Endodermal cell (in vitro differentiated cells): Measurements from ENCODE around the gene SORCS1. TPM values are rescaled to one million over a fixed set of nuclear protein-coding genes. Genes with fewer than 3 reads are reported as not detected.

ENCODE experiments used
- DNase-seq: peaks from one replicate; pipeline ENCODE4 v3.0.0-alpha.2; 2017
- H3K27ac ChIP-seq: 2 replicates; pipeline ENCODE4 v1.5.1; 2013; ENCODE audit warnings: mild to moderate bottlenecking, low read depth, low read length, moderate library complexity
- H3K27me3 ChIP-seq: 2 replicates; pipeline ENCODE4 v1.6.1; 2013; ENCODE audit warnings: mild to moderate bottlenecking, low read length, moderate library complexity; ENCODE audit not compliant: insufficient read depth, control insufficient read depth, poor library complexity, severe bottlenecking
- H3K36me3 ChIP-seq: 2 replicates; pipeline ENCODE4 v1.7.0; 2013; ENCODE audit warnings: mild to moderate bottlenecking, low read length, moderate library complexity; ENCODE audit not compliant: control insufficient read depth, insufficient read depth
- H3K4me1 ChIP-seq: one replicate; pipeline ENCODE4 v1.7.0; 2013; ENCODE audit warnings: low read length; ENCODE audit not compliant: control insufficient read depth, insufficient read depth
- H3K4me3 ChIP-seq: 2 replicates; pipeline ENCODE4 v1.5.1; 2013; ENCODE audit warnings: mild to moderate bottlenecking, low read length, moderate library complexity
- H3K9ac ChIP-seq: 2 replicates; pipeline ENCODE4 v1.6.1; 2013; ENCODE audit warnings: mild to moderate bottlenecking, low read length, moderate library complexity; ENCODE audit not compliant: poor library complexity, severe bottlenecking; ENCODE audit errors: extremely low read depth
- H3K9me3 ChIP-seq: 2 replicates; pipeline ENCODE4 v1.6.1; 2013; ENCODE audit warnings: mild to moderate bottlenecking, low read length, moderate library complexity; ENCODE audit not compliant: control insufficient read depth
- H3K27ac Mint-ChIP-seq: 2 replicates; pipeline ENCODE4 v1.8.0; 2020; ENCODE audit warnings: mixed read lengths
- H3K27me3 Mint-ChIP-seq: 2 replicates; pipeline ENCODE4 v1.8.0; 2021; ENCODE audit warnings: mild to moderate bottlenecking, mixed read lengths; ENCODE audit not compliant: insufficient read depth
- H3K36me3 Mint-ChIP-seq: 2 replicates; pipeline ENCODE4 v1.8.0; 2020; ENCODE audit warnings: low read depth, mixed read lengths
- H3K4me1 Mint-ChIP-seq: 2 replicates; pipeline ENCODE4 v1.8.0; 2020; ENCODE audit warnings: mixed read lengths
- H3K4me3 Mint-ChIP-seq: 2 replicates; pipeline ENCODE4 v1.8.0; 2020; ENCODE audit warnings: mild to moderate bottlenecking, moderate library complexity, mixed read lengths
- H3K9me3 Mint-ChIP-seq: 2 replicates; pipeline ENCODE4 v1.8.0; 2020; ENCODE audit warnings: mild to moderate bottlenecking, mixed read lengths
- WGBS, 2 experiments: methylation state at CpG; one replicate each; pipeline versions ENCODE4 v1.1.5 to v1.1.7; 2013; ENCODE audit warnings: missing lambda C conversion rate in 2 of 2, mixed read lengths in 1 of 2; ENCODE audit not compliant: insufficient coverage in 1 of 2, insufficient read length in 1 of 2; 5-methylcytosine and 5-hydroxymethylcytosine counted together
- total RNA-seq, 2 donors: library from RNA; stranded (reverse); fragmentation: NEBNext Ultra II Directional in 1 of 2; extraction: Animal tissue kit (Norgen Biotek cat#: 25700) in 1 of 2; gene quantifications; 2 replicates in 1 of 2; 3 replicates in 1 of 2; pipeline ENCODE4 v1.2.1, GENCODE V29; 2021
- TF ChIP-seq, protein P1 (sequence below): fragments of 200-600 bp; sonication (generic); conservative IDR thresholded peaks from 2 replicates; pipeline ENCODE4 v1.5.0; 2021; ENCODE audit warnings: antibody characterized with exemption, mild to moderate bottlenecking

The SORCS1 gene
- total RNA-seq, 2 donors from 2014 or later, result 57.4 to 79.6 TPM

DNA sequence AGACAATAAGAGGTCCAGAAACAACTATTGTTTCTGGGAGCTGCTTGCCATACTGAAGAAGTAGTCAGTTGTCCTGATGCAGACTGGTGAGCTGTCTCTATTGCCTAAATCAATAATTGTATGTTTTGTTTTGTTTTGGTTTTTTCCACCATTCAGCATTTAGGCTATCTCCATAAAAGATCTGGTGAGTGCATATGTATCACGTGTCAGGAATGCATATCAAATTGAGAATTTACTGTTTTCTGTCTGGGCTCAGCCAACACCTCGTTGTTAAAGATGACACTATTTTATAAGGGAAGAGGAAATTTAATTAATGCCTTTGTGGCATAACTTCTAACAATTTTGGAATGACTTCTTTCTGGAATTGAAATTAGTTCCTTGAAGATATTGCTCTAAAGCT, 66.2 kb downstream of the SORCS1 start:
- no peak for DNase-seq
- H3K27me3 ChIP-seq, result no peaks in the 10 kb centered on the region
- no peaks in the 10 kb centered on the region for H3K9me3 ChIP-seq
- Mint-ChIP-seq H3K36me3 (no peaks in the 10 kb centered on the region), H3K27me3 (no peaks in the 10 kb centered on the region), H3K27ac (no peak overlapping the region), H3K4me3 (no peak overlapping the region), H3K4me1 (peaks cover 2% of the 10 kb centered on the region), H3K9me3 (no peaks in the 10 kb centered on the region)
- peaks cover 5% of the 10 kb centered on the region for H3K36me3 ChIP-seq
- TF ChIP-seq, protein P1, sequence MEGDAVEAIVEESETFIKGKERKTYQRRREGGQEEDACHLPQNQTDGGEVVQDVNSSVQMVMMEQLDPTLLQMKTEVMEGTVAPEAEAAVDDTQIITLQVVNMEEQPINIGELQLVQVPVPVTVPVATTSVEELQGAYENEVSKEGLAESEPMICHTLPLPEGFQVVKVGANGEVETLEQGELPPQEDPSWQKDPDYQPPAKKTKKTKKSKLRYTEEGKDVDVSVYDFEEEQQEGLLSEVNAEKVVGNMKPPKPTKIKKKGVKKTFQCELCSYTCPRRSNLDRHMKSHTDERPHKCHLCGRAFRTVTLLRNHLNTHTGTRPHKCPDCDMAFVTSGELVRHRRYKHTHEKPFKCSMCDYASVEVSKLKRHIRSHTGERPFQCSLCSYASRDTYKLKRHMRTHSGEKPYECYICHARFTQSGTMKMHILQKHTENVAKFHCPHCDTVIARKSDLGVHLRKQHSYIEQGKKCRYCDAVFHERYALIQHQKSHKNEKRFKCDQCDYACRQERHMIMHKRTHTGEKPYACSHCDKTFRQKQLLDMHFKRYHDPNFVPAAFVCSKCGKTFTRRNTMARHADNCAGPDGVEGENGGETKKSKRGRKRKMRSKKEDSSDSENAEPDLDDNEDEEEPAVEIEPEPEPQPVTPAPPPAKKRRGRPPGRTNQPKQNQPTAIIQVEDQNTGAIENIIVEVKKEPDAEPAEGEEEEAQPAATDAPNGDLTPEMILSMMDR, result no peak
- H3K9ac ChIP-seq, result no peak overlapping the region
- 82 to 85% methylated on average over 2 of the region's 2 CpGs for WGBS, 2 experiments
- no peak overlapping the region for H3K27ac ChIP-seq
- H3K4me3 ChIP-seq, result no peak overlapping the region
- no peaks in the 10 kb centered on the region for H3K4me1 ChIP-seq

DNA sequence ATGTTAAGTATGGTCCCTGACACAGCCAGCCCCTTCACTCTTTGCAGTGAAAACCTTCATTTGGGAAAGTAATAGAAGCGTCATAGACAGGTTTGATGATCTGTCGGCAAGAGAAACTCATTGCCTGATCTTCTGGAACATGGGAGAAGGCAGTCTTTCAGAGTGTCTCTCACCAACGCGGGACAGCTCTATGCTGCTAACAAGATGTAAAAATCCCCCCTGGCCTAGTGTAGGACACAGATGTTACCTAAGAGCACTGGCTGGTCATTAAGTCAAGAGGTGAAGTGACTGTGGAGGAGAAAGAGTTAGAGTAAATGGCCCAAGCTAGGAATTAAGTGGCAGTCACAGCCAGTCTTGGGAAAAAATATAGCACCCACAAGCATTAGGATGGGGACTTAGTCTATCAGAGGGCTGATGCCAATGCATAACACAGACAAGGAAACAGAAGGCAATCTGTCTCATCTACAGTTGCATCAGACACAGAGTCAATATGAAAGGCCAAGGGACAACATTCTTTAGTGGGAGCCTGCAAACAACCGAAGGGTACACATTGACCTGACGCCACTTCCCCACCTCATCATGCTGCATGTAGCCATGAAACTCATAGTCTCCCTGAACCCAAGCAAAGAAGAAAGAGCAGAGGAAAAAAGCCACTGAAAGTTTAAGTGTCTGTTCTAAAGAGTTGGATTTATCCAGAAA, 69.5 kb downstream of the SORCS1 start:
- Mint-ChIP-seq H3K27me3 (no peaks in the 10 kb centered on the region), H3K27ac (no peak overlapping the region), H3K9me3 (no peaks in the 10 kb centered on the region), H3K36me3 (no peaks in the 10 kb centered on the region), H3K4me1 (peaks cover 12% of the 10 kb centered on the region), H3K4me3 (no peak overlapping the region)
- TF ChIP-seq, protein P1, result no peak
- Histone ChIP-seq H3K36me3 (no peaks in the 10 kb centered on the region), H3K27ac (no peak overlapping the region), H3K4me3 (no peak overlapping the region), H3K9me3 (no peaks in the 10 kb centered on the region), H3K27me3 (no peaks in the 10 kb centered on the region), H3K4me1 (no peaks in the 10 kb centered on the region), H3K9ac (no peak overlapping the region)
- 91 to 100% methylated on average over 6 of the region's 6 CpGs for WGBS, 2 experiments
- no peak for DNase-seq

- DNase-seq, result no peak
- no peaks in the 10 kb centered on the region for H3K27me3 Mint-ChIP-seq
- no peaks in the 10 kb centered on the region for H3K9me3 ChIP-seq
These were observed 72.2 kb downstream of the SORCS1 start for GRCh38 chr10:107092321-107092720.

More at GRCh38 chr10:107092321-107092720, 72.2 kb downstream of the SORCS1 start:
- H3K9me3 Mint-ChIP-seq, result no peaks in the 10 kb centered on the region
- H3K9ac ChIP-seq, result no peak overlapping the region
- peaks cover 12% of the 10 kb centered on the region for H3K4me1 Mint-ChIP-seq
- H3K4me3 ChIP-seq, result no peak overlapping the region
- no peak overlapping the region for H3K27ac ChIP-seq
- no peak overlapping the region for H3K27ac Mint-ChIP-seq
- H3K27me3 ChIP-seq, result no peaks in the 10 kb centered on the region
- H3K4me3 Mint-ChIP-seq, result no peak overlapping the region
- WGBS, 2 experiments, result 40 to 97% methylated on average over 1 of the region's 1 CpG
- H3K36me3 Mint-ChIP-seq, result peaks cover 6% of the 10 kb centered on the region
- TF ChIP-seq, protein P1, result no peak
- H3K4me1 ChIP-seq, result no peaks in the 10 kb centered on the region
- peaks cover 6% of the 10 kb centered on the region for H3K36me3 ChIP-seq
